CD4-positive, alpha-beta T cell (primary cell): ENCODE measurements around the gene CWC27. TPM values are rescaled to one million over a fixed set of nuclear protein-coding genes. Genes with fewer than 3 reads are reported as not detected.

Experiments used
- ATAC-seq: fragments of 200-7000 bp; cut with Tn5 transposase; one replicate; pipeline ENCODE4 v1.10.0; 2022; ENCODE audit warnings: mild to moderate bottlenecking; ENCODE audit not compliant: poor library complexity
- CTCF ChIA-PET: fragments of 350-600 bp; sonication (Branson Sonifier 250); formaldehyde crosslinking; loops from one replicate; lab custom pipeline; 2021; ENCODE audit warnings: antibody characterized with exemption, inconsistent platforms; lab: Charles Lee
- POLR2A ChIA-PET: fragments of 350-600 bp; sonication (Branson Sonifier 250); formaldehyde crosslinking; loops from one replicate; lab custom pipeline; 2021; ENCODE audit warnings: antibody characterized with exemption, inconsistent platforms; lab: Charles Lee
- DNase-seq, 14 experiments: peaks; one replicate each; pipeline ENCODE4 v3.0.0-alpha.2; 2013 to 2020; ENCODE audit warnings: mixed read lengths in 2 of 14
- H3K27ac ChIP-seq, 2 donors: one replicate each; pipeline versions ENCODE4 v1.5.1 to v1.7.0; 2013; ENCODE audit warnings: low read length in 2 of 2, low read depth in 1 of 2, mild to moderate bottlenecking in 1 of 2
- H3K27me3 ChIP-seq, 2 experiments: 1 replicate in 1 of 2; 2 replicates in 1 of 2; pipeline versions ENCODE4 v1.6.1 to v1.7.0; 2013; ENCODE audit warnings: low read length in 2 of 2, control low read depth in 1 of 2, mild to moderate bottlenecking in 1 of 2, moderate library complexity in 1 of 2; ENCODE audit not compliant: insufficient read depth in 2 of 2, control insufficient read depth in 1 of 2
- H3K36me3 ChIP-seq: one replicate; pipeline ENCODE4 v1.6.1; 2013; ENCODE audit warnings: low read length, control low read depth; ENCODE audit not compliant: insufficient read depth
- H3K4me1 ChIP-seq: one replicate; pipeline ENCODE4 v1.6.1; 2013; ENCODE audit warnings: low read length, control low read depth; ENCODE audit not compliant: insufficient read depth
- H3K4me3 ChIP-seq: one replicate; pipeline ENCODE4 v1.5.1; 2013; ENCODE audit warnings: mild to moderate bottlenecking, low read length, moderate library complexity
- H3K9me3 ChIP-seq, 2 experiments: 1 replicate in 1 of 2; 2 replicates in 1 of 2; pipeline versions ENCODE4 v1.6.1 to v1.7.0; 2013; ENCODE audit warnings: low read length in 2 of 2, mild to moderate bottlenecking in 2 of 2, control low read depth in 1 of 2, moderate library complexity in 1 of 2; ENCODE audit not compliant: control insufficient read depth in 1 of 2, insufficient read depth in 1 of 2
- H3K27ac Mint-ChIP-seq: one replicate; pipeline ENCODE4 v1.8.0; 2020; ENCODE audit warnings: mixed read lengths
- H3K27me3 Mint-ChIP-seq: one replicate; pipeline ENCODE4 v1.8.0; 2021; ENCODE audit warnings: mixed read lengths
- H3K36me3 Mint-ChIP-seq: one replicate; pipeline ENCODE4 v1.8.0; 2021; ENCODE audit warnings: low read depth, mixed read lengths
- H3K4me1 Mint-ChIP-seq: one replicate; pipeline ENCODE4 v1.8.0; 2021; ENCODE audit warnings: low read depth, mixed read lengths
- H3K4me3 Mint-ChIP-seq: one replicate; pipeline ENCODE4 v1.8.0; 2020; ENCODE audit warnings: mild to moderate bottlenecking, mixed read lengths
- H3K9me3 Mint-ChIP-seq: one replicate; pipeline ENCODE4 v1.8.0; 2020; ENCODE audit warnings: mixed read lengths
- intact Hi-C, 2 experiments: fragments of 100-400 bp; cut with DNase I in 1 of 2; cut with micrococcal nuclease in 1 of 2; formaldehyde crosslinking; loops; one replicate each; pipeline versions ENCODE4 v1.15.1 to v1.9.0; 2023 to 2025; cut with DNase I, micrococcal nuclease
- total RNA-seq, 174 experiments: library from RNA in 2 of 174; stranded (reverse) in 2 of 174; gene quantifications; one replicate each; pipeline ENCODE4 v1.2.3 and lab custom pipeline; 2021 to 2026
- TF ChIP-seq, protein P1 (sequence below): fragments of 200-600 bp; IDR thresholded peaks from one replicate; pipeline ENCODE4 v1.8.0; 2022; ENCODE audit warnings: antibody characterized with exemption, mild to moderate bottlenecking

Gene CWC27
- total RNA-seq, 2 experiments from 2014 or later = 14.2 to 14.5 TPM

DNA sequence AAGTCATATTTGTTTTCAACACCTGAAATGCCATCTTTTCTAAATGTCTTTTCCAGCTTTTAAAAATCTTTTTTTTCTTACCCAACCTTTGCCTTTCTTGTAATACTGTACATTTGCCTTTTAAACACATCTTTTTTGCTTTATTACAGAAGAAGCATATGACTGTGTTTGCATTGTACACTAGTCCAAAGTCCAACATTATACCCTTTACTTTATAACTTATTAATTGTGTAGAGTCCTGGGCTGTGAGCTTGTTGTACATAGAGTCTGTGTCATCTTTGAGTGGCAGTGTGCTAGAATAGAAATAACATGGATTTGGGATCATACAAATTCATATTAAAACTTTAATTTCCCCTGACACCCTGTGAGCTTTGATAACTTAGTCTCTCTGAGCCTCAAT is 23.7 kb downstream of the CWC27 start:
- intact Hi-C loops = no loop called here
- Mint-ChIP-seq H3K4me1 (no peaks in the 10 kb centered on the region), H3K9me3 (no peaks in the 10 kb centered on the region), H3K27me3 (no peaks in the 10 kb centered on the region), H3K27ac (no peak overlapping the region), H3K36me3 (peaks cover 63% of the 10 kb centered on the region), H3K4me3 (no peak overlapping the region)
- H3K9me3 ChIP-seq = no peaks in the 10 kb centered on the region
- H3K27ac ChIP-seq = no peak overlapping the region
- H3K4me1 ChIP-seq = no peaks in the 10 kb centered on the region
- POLR2A ChIA-PET = no interaction called here
- ATAC-seq (no peak), DNase-seq (no peak)
- no peak overlapping the region for H3K4me3 ChIP-seq
- TF ChIP-seq, protein P1, sequence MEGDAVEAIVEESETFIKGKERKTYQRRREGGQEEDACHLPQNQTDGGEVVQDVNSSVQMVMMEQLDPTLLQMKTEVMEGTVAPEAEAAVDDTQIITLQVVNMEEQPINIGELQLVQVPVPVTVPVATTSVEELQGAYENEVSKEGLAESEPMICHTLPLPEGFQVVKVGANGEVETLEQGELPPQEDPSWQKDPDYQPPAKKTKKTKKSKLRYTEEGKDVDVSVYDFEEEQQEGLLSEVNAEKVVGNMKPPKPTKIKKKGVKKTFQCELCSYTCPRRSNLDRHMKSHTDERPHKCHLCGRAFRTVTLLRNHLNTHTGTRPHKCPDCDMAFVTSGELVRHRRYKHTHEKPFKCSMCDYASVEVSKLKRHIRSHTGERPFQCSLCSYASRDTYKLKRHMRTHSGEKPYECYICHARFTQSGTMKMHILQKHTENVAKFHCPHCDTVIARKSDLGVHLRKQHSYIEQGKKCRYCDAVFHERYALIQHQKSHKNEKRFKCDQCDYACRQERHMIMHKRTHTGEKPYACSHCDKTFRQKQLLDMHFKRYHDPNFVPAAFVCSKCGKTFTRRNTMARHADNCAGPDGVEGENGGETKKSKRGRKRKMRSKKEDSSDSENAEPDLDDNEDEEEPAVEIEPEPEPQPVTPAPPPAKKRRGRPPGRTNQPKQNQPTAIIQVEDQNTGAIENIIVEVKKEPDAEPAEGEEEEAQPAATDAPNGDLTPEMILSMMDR = no peak
- CTCF ChIA-PET = no interaction called here
- no peaks in the 10 kb centered on the region for H3K27me3 ChIP-seq
- peaks cover 24% of the 10 kb centered on the region for H3K36me3 ChIP-seq

DNA sequence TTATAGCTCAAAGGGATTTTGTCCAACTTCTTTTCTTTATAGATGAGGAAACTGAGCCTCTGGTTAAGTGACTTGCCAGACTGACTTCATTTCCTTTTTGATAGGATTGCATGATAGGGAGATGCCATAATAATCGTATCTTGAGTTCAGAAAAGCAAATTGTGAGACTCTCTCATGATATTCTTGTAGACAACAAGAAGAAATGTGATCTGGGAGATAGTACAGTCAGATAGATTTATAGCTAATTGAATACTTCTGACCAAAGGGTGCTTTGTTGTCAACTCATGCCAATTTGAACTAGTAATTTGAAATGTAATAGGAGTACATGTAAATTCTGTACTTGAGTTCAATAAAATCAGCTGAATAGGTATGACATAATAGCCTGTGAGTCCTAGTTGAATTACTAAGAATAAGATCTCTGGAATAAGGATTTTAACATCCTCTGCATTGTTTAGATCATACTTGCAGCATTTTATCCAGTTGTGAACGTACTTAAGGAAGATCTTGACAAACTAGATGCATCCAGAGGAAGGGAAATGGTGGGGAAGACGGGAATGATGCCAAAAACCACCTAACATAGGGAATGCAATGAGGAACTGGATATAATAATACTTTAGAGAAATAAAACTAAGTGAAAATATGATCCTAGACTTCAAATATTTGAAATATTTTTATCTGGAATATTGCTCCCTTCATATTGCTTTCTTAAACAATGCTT is 25.5 kb downstream of the CWC27 start:
- Mint-ChIP-seq H3K4me3 (no peak overlapping the region), H3K4me1 (no peaks in the 10 kb centered on the region), H3K27ac (no peak overlapping the region), H3K9me3 (no peaks in the 10 kb centered on the region), H3K36me3 (peaks cover 64% of the 10 kb centered on the region), H3K27me3 (no peaks in the 10 kb centered on the region)
- Histone ChIP-seq H3K27me3 (no peaks in the 10 kb centered on the region), H3K4me1 (no peaks in the 10 kb centered on the region), H3K9me3 (no peaks in the 10 kb centered on the region), H3K36me3 (peaks cover 22% of the 10 kb centered on the region), H3K27ac (no peak overlapping the region), H3K4me3 (no peak overlapping the region)
- DNase-seq = no peak
- POLR2A ChIA-PET = no interaction called here
- CTCF ChIA-PET = no interaction called here
- intact Hi-C loops = no loop called here
- TF ChIP-seq, protein P1 = no peak
- ATAC-seq = no peak

DNA sequence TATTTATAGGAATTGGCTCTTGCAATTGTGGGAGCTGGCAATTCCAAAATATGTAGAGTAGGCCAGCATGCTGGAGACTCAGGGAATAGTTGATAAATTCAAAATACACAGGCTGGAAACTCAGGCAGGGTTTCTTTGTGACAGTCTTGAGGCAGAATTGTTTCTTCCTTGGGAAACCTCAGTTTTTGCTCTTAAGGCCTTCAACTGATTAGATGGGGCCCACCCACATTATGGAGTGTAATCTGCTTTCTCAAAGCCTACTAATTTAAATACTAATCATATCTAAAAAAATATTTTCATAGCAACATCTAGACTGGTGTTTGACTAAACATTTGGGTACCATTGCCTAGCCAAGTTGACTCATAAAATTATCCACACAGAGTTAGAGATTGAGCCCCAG is 27.6 kb downstream of the CWC27 start:
- Histone ChIP-seq H3K36me3 (peaks cover 4% of the 10 kb centered on the region), H3K27me3 (no peaks in the 10 kb centered on the region), H3K4me1 (no peaks in the 10 kb centered on the region), H3K9me3 (no peaks in the 10 kb centered on the region), H3K4me3 (no peak overlapping the region), H3K27ac (no peak overlapping the region)
- peaks cover 64% of the 10 kb centered on the region for H3K36me3 Mint-ChIP-seq
- TF ChIP-seq, protein P1 = no peak
- no peaks in the 10 kb centered on the region for H3K9me3 Mint-ChIP-seq
- ATAC-seq = no peak
- ChIA-PET POLR2A (no interaction called here), CTCF (no interaction called here)
- intact Hi-C loops = no loop called here
- no peaks in the 10 kb centered on the region for H3K27me3 Mint-ChIP-seq
- no peaks in the 10 kb centered on the region for H3K4me1 Mint-ChIP-seq
- no peak overlapping the region for H3K27ac Mint-ChIP-seq
- no peak for DNase-seq
- H3K4me3 Mint-ChIP-seq = no peak overlapping the region
